H9 (cell line): ENCODE measurements around the gene RAB25. TPM values are rescaled to one million over a fixed set of nuclear protein-coding genes. Genes with fewer than 3 reads are reported as not detected.

Experiments
- DNase-seq: peaks from one replicate; pipeline ENCODE4 v3.0.0-alpha.2; 2017
- H2AFZ ChIP-seq: one replicate; pipeline ENCODE4 v1.6.1; 2013; ENCODE audit warnings: mild to moderate bottlenecking, low read length, control low read depth, moderate library complexity
- H2AK5ac ChIP-seq: 2 replicates; pipeline ENCODE4 v1.6.1; 2013; ENCODE audit warnings: low read length, control low read depth, mixed read lengths; ENCODE audit not compliant: insufficient read length
- H2BK120ac ChIP-seq: one replicate; pipeline ENCODE4 v1.6.1; 2013; ENCODE audit warnings: low read depth, mild to moderate bottlenecking, low read length, control low read depth, inconsistent platforms; ENCODE audit not compliant: poor library complexity, severe bottlenecking
- H2BK12ac ChIP-seq: 2 replicates; pipeline ENCODE4 v1.6.1; 2013; ENCODE audit warnings: low read length, control low read depth, mixed read lengths, low read depth; ENCODE audit not compliant: insufficient read length
- H2BK15ac ChIP-seq: 2 replicates; pipeline ENCODE4 v1.6.1; 2013; ENCODE audit warnings: low read depth, low read length, control low read depth
- H2BK20ac ChIP-seq: one replicate; pipeline ENCODE4 v1.6.1; 2013; ENCODE audit warnings: low read depth, mild to moderate bottlenecking, low read length, control low read depth, inconsistent platforms; ENCODE audit not compliant: poor library complexity, severe bottlenecking
- H2BK5ac ChIP-seq: 2 replicates; pipeline ENCODE4 v1.6.1; 2013; ENCODE audit warnings: low read length, control low read depth, mixed read lengths; ENCODE audit not compliant: insufficient read length
- H3K14ac ChIP-seq: 2 replicates; pipeline ENCODE4 v1.6.1; 2013; ENCODE audit warnings: low read length, control low read depth; ENCODE audit not compliant: insufficient read depth
- H3K18ac ChIP-seq: 2 replicates; pipeline ENCODE4 v1.6.1; 2013; ENCODE audit warnings: low read depth, mild to moderate bottlenecking, mixed read lengths, low read length, control low read depth; ENCODE audit not compliant: insufficient read length
- H3K23ac ChIP-seq: 2 replicates; pipeline ENCODE4 v1.6.1; 2013; ENCODE audit warnings: low read length, control low read depth, mixed read lengths, low read depth; ENCODE audit not compliant: insufficient read length
- H3K23me2 ChIP-seq: 2 replicates; pipeline ENCODE4 v1.6.1; 2013; ENCODE audit warnings: low read depth, mild to moderate bottlenecking, mixed read lengths, low read length, control low read depth; ENCODE audit not compliant: insufficient read length, poor library complexity, severe bottlenecking
- H3K27ac ChIP-seq: 2 replicates; pipeline ENCODE4 v1.5.1; 2013; ENCODE audit warnings: low read length, control low read depth, mixed read lengths, low read depth; ENCODE audit not compliant: insufficient read length
- H3K27me3 ChIP-seq: 2 replicates; pipeline ENCODE4 v1.6.1; 2013; ENCODE audit warnings: low read length, control low read depth, inconsistent platforms; ENCODE audit not compliant: insufficient read depth
- H3K4ac ChIP-seq: 2 replicates; pipeline ENCODE4 v1.6.1; 2013; ENCODE audit warnings: low read depth, mild to moderate bottlenecking, control low read depth, inconsistent platforms, low read length, moderate library complexity
- H3K4me1 ChIP-seq: 2 replicates; pipeline ENCODE4 v1.6.1; 2013; ENCODE audit warnings: low read length, control low read depth, inconsistent platforms; ENCODE audit not compliant: insufficient read depth
- H3K4me2 ChIP-seq: 2 replicates; pipeline ENCODE4 v1.6.1; 2013; ENCODE audit warnings: low read length, control low read depth, mixed read lengths; ENCODE audit not compliant: insufficient read length, insufficient read depth
- H3K56ac ChIP-seq: 2 replicates; pipeline ENCODE4 v1.6.1; 2013; ENCODE audit warnings: low read depth, mild to moderate bottlenecking, mixed read lengths, low read length, control low read depth; ENCODE audit not compliant: insufficient read length
- H3K79me1 ChIP-seq: 2 replicates; pipeline ENCODE4 v1.6.1; 2013; ENCODE audit warnings: low read depth, mild to moderate bottlenecking, moderate library complexity, low read length, control low read depth, inconsistent platforms; ENCODE audit not compliant: insufficient read depth, poor library complexity, severe bottlenecking
- H3K79me2 ChIP-seq: 2 replicates; pipeline ENCODE4 v1.6.1; 2013; ENCODE audit warnings: low read length, control low read depth, inconsistent platforms; ENCODE audit not compliant: insufficient read depth
- H3K9ac ChIP-seq: 2 replicates; pipeline ENCODE4 v1.6.1; 2013; ENCODE audit warnings: low read length, control low read depth, mixed read lengths; ENCODE audit not compliant: insufficient read length; ENCODE audit errors: extremely low read depth
- H3K9me3 ChIP-seq: one replicate; pipeline ENCODE4 v1.6.1; 2013; ENCODE audit warnings: low read depth, low read length, inconsistent platforms; ENCODE audit not compliant: control insufficient read depth
- H3T11ph ChIP-seq: one replicate; pipeline ENCODE4 v1.6.1; 2013; ENCODE audit warnings: mild to moderate bottlenecking, low read length, control low read depth, inconsistent platforms
- H4K20me1 ChIP-seq: one replicate; pipeline ENCODE4 v1.6.1; 2013; ENCODE audit not compliant: control insufficient read depth, insufficient read length, insufficient read depth
- H4K5ac ChIP-seq: 2 replicates; pipeline ENCODE4 v1.6.1; 2013; ENCODE audit warnings: low read depth, mild to moderate bottlenecking, mixed read lengths, low read length, control low read depth; ENCODE audit not compliant: insufficient read length
- H4K8ac ChIP-seq: replicated peaks from 2 replicates; pipeline ENCODE4 v1.6.1; 2013; ENCODE audit warnings: low read length, control low read depth, mixed read lengths, low read depth; ENCODE audit not compliant: insufficient read length
- H4K91ac ChIP-seq: 2 replicates; pipeline ENCODE4 v1.6.1; 2013; ENCODE audit warnings: low read depth, mild to moderate bottlenecking, moderate library complexity, mixed read lengths, low read length, control low read depth; ENCODE audit not compliant: insufficient read length
- H3K27ac Mint-ChIP-seq, 3 experiments: 2 replicates in 2 of 3; 3 replicates in 1 of 3; pipeline ENCODE4 v1.8.0; 2020 to 2021; ENCODE audit warnings: mixed read lengths in 3 of 3, mild to moderate bottlenecking in 1 of 3, moderate library complexity in 1 of 3
- H3K27me3 Mint-ChIP-seq: 2 replicates; pipeline ENCODE4 v1.8.0; 2021; ENCODE audit warnings: low read depth, mild to moderate bottlenecking, moderate library complexity, mixed read lengths
- H3K36me3 Mint-ChIP-seq, 3 experiments: 2 replicates in 2 of 3; 3 replicates in 1 of 3; pipeline ENCODE4 v1.8.0; 2020 to 2021; ENCODE audit warnings: low read depth in 3 of 3, mixed read lengths in 3 of 3; ENCODE audit not compliant: insufficient read depth in 1 of 3
- H3K4me1 Mint-ChIP-seq, 2 experiments: 2 replicates each; pipeline ENCODE4 v1.8.0; 2020; ENCODE audit warnings: mixed read lengths in 2 of 2
- H3K4me3 Mint-ChIP-seq, 2 experiments: 2 replicates in 1 of 2; 3 replicates in 1 of 2; pipeline ENCODE4 v1.8.0; 2020 to 2021; ENCODE audit warnings: mild to moderate bottlenecking in 2 of 2, mixed read lengths in 2 of 2, moderate library complexity in 1 of 2
- H3K9me3 Mint-ChIP-seq, 2 experiments: 2 replicates in 1 of 2; 3 replicates in 1 of 2; pipeline ENCODE4 v1.8.0; 2020; ENCODE audit warnings: mild to moderate bottlenecking in 2 of 2, mixed read lengths in 2 of 2, moderate library complexity in 1 of 2
- CTCF ChIP-seq: fragments of 200-600 bp; sonication (generic); conservative IDR thresholded peaks from 3 replicates; pipeline ENCODE4 v1.8.0; 2021; ENCODE audit warnings: antibody characterized with exemption, mild to moderate bottlenecking
- WGBS: extraction: QIAGEN DNeasy Blood & Tissue Kit; methylation state at CpG from one replicate; pipeline ENCODE4 v1.1.7; 2013; ENCODE audit warnings: missing lambda C conversion rate, low lambda C conversion rate, mixed read lengths; ENCODE audit not compliant: insufficient read length; ENCODE audit errors: extremely low coverage; 5-methylcytosine and 5-hydroxymethylcytosine counted together
- total RNA-seq: library from RNA; stranded (reverse); gene quantifications from 2 replicates; pipeline ENCODE4 v1.2.1, GENCODE V29; 2021

Gene RAB25
- total RNA-seq, 1 experiment from 2014 or later: 43.1 TPM

GRCh38 chr1:156099282-156099681 is 38.3 kb downstream of the RAB25 start:
- Histone ChIP-seq H2BK20ac (no peak overlapping the region), H2BK120ac (no peak overlapping the region), H3T11ph (no peak overlapping the region), H3K14ac (no peak overlapping the region), H2BK15ac (no peak overlapping the region), H3K23ac (no peak overlapping the region), H3K56ac (no peak overlapping the region), H2AFZ (no peak overlapping the region), H4K8ac (no peak overlapping the region), H2BK12ac (no peak overlapping the region), H4K5ac (no peak overlapping the region), H3K79me1 (no peaks in the 10 kb centered on the region), H4K91ac (no peak overlapping the region), H3K79me2 (no peaks in the 10 kb centered on the region), H3K9me3 (no peaks in the 10 kb centered on the region), H4K20me1 (peaks cover 2% of the 10 kb centered on the region), H3K4me1 (0 out of 2 replicates have a peak, but pooled peaks cover 2% of the 10 kb centered on the region), H3K27me3 (no peaks in the 10 kb centered on the region), H3K18ac (no peak overlapping the region), H2AK5ac (no peak overlapping the region), H3K4me2 (no peak overlapping the region), H3K9ac (no peak overlapping the region), H3K23me2 (no peaks in the 10 kb centered on the region), H2BK5ac (no peak overlapping the region), H3K4ac (no peak overlapping the region), H3K27ac (no peak overlapping the region)
- Mint-ChIP-seq H3K4me1 (peaks cover 41% of the 10 kb centered on the region in 2 experiments), H3K27ac (0 out of 7 replicates have a peak overlapping the region, but pooled peaks of 1 of the 3 experiments have one; percentile 10), H3K9me3 (no peaks in the 10 kb centered on the region; a peak in 1 of 5 replicates), H3K4me3 (no peak overlapping the region; a peak in 1 of 5 replicates), H3K27me3 (no peaks in the 10 kb centered on the region), H3K36me3 (peaks cover 6 to 13% (median 9%) of the 10 kb centered on the region in 3 experiments; a peak in 6 of 7 replicates)
- no peak for TF ChIP-seq CTCF
- no peak for DNase-seq
- WGBS: no CpG with 5 or more reads among the region's 3 CpGs
